Measurements from ENCODE around the gene POU2AF1.

DNA sequence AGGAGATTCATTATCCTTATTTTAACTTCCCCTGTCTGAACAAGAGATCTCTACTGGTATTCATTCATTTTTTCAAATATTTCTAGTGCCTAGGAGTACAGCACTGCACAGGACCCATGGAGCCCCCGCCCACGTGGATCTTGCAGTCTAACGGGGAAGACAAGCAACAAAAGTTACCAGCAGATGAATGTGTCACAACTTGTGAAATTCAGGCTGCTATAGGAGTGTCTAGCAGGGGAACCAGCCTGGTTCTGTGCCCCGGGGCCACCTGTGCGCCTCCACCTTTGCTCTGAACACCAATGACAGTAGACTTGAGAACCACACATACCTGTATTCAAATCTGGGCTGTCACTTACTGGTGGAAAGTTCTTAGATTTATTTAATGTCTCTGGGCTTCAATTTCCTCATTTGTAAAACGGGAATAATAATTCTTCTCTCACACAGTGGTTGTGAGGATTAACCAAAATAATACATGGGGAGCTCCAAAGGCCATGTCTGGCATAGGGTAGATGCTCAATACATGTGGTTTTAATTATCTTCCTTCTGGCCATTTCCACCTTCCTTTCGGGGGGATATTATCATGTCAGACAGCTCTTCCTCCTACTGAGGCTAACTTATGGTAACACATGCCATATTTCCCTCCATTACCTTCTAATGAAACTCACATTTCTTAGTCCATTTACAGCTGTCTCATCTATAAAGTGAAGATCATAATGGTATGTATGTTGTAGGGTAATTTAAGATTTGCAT lies 17.8 kb downstream of the POU2AF1 start:
- no peak for TF ChIP-seq OSR1 (CRISPR knock-in tag; IDR thresholded peaks at IDR 0.05)
- TF ChIP-seq ESRRG (CRISPR knock-in tag; IDR thresholded peaks at IDR 0.05), result no peak

Data from SK-N-SH treated with all-trans-retinoic acid at 6 μM for 48 hours (cell line).